H1 (cell line): Measurements from ENCODE around the gene PPARA. TPM values are rescaled to one million over a fixed set of nuclear protein-coding genes. Genes with fewer than 3 reads are reported as not detected.

Experiments
- CTCF ChIA-PET: fragments of 300-600 bp; sonication (Branson Sonifier 250); formaldehyde crosslinking; loops from one replicate; lab custom pipeline; 2021; ENCODE audit not compliant: partially characterized antibody; lab: Charles Lee
- POLR2A ChIA-PET: fragments of 300-600 bp; sonication (Branson Sonifier 250); formaldehyde crosslinking; loops from one replicate; lab custom pipeline; 2021; ENCODE audit warnings: inconsistent platforms; ENCODE audit not compliant: partially characterized antibody; lab: Charles Lee
- DNase-seq, 2 experiments: peaks; one replicate each; pipeline versions ENCODE4 v3.0.0 to v3.0.0-alpha.2; 2010 to 2022; ENCODE audit warnings: low spot score in 2 of 2, low read depth in 1 of 2, mixed read lengths in 1 of 2
- FAIRE-seq: peaks from 2 replicates; lab custom pipeline; 2011; peaks lifted over from hg19 to GRCh38; lab: Jason Lieb, UNC
- H2AFZ ChIP-seq: 2 replicates; pipeline ENCODE4 v1.8.1; 2012; ENCODE audit warnings: low read length, inconsistent platforms
- H2AK5ac ChIP-seq: 2 replicates; pipeline ENCODE4 v1.6.1; 2013; ENCODE audit warnings: low read depth, low read length
- H2BK120ac ChIP-seq: replicated peaks from 2 replicates; pipeline ENCODE3; 2013; ENCODE audit warnings: low read depth, low read length, inconsistent platforms
- H2BK12ac ChIP-seq: 2 replicates; pipeline ENCODE4 v1.6.1; 2013; ENCODE audit warnings: low read depth, low read length
- H2BK15ac ChIP-seq: 2 replicates; pipeline ENCODE4 v1.6.1; 2013; ENCODE audit warnings: low read length
- H2BK20ac ChIP-seq: 2 replicates; pipeline ENCODE4 v1.6.1; 2013; ENCODE audit warnings: low read length
- H2BK5ac ChIP-seq: 2 replicates; pipeline ENCODE4 v1.6.1; 2013; ENCODE audit warnings: low read depth, low read length
- H3K14ac ChIP-seq: 2 replicates; pipeline ENCODE4 v1.6.1; 2013; ENCODE audit warnings: inconsistent platforms; ENCODE audit not compliant: insufficient read length
- H3K18ac ChIP-seq: 2 replicates; pipeline ENCODE4 v1.6.1; 2013; ENCODE audit warnings: low read length; ENCODE audit errors: extremely low read depth
- H3K23ac ChIP-seq: 2 replicates; pipeline ENCODE4 v1.6.1; 2013; ENCODE audit warnings: inconsistent platforms; ENCODE audit not compliant: insufficient read length
- H3K23me2 ChIP-seq: 2 replicates; pipeline ENCODE4 v1.6.1; 2013; ENCODE audit warnings: low read depth, low read length
- H3K27ac ChIP-seq: 2 replicates; pipeline ENCODE4 v1.6.1; 2011; ENCODE audit warnings: low read depth, low read length, inconsistent platforms
- H3K27me3 ChIP-seq, 4 experiments: replicated peaks in 1 of 4; 1 replicate in 1 of 4; 2 replicates in 3 of 4; pipeline versions ENCODE4 v1.6.1 to v1.8.1; 2011 to 2013; ENCODE audit warnings: low read length in 3 of 4, mild to moderate bottlenecking in 3 of 4, inconsistent platforms in 2 of 4, mixed read lengths in 2 of 4, moderate library complexity in 1 of 4; ENCODE audit not compliant: control insufficient read depth in 3 of 4, insufficient read depth in 3 of 4; ENCODE audit errors: extremely low read depth in 1 of 4
- H3K36me3 ChIP-seq, 4 experiments: 2 replicates each; pipeline versions ENCODE4 v1.6.1 to v1.8.1; 2011 to 2013; ENCODE audit warnings: mild to moderate bottlenecking in 4 of 4, low read length in 3 of 4, moderate library complexity in 2 of 4, control low read depth in 1 of 4, inconsistent platforms in 1 of 4; ENCODE audit not compliant: insufficient read depth in 4 of 4, control insufficient read depth in 2 of 4
- H3K4ac ChIP-seq: replicated peaks from 2 replicates; pipeline ENCODE3; 2013; ENCODE audit warnings: low read length, low read depth, mixed read lengths, inconsistent platforms; ENCODE audit not compliant: insufficient read length
- H3K4me1 ChIP-seq, 4 experiments: replicated peaks in 1 of 4; 1 replicate in 1 of 4; 2 replicates in 3 of 4; pipeline versions ENCODE4 v1.6.1 to v1.8.1; 2011 to 2013; ENCODE audit warnings: low read length in 3 of 4, inconsistent platforms in 2 of 4, mixed read lengths in 1 of 4; ENCODE audit not compliant: insufficient read depth in 4 of 4, control insufficient read depth in 3 of 4
- H3K4me2 ChIP-seq, 2 experiments: 2 replicates each; pipeline versions ENCODE4 v1.6.1 to v1.8.1; 2011 to 2013; ENCODE audit warnings: low read depth in 2 of 2, low read length in 2 of 2, control low read depth in 1 of 2, inconsistent platforms in 1 of 2, mild to moderate bottlenecking in 1 of 2; ENCODE audit not compliant: insufficient read depth in 1 of 2
- H3K4me3 ChIP-seq, 4 experiments: fragments of 200-600, 300-600 bp in 1 of 4; sonication (generic), shearing (Covaris generic), sonication (Bioruptor Twin) in 1 of 4; 2 replicates each; pipeline versions ENCODE4 v1.5.1 to v1.8.1; 2011 to 2016; ENCODE audit warnings: low read length in 4 of 4, low read depth in 3 of 4, control low read depth in 2 of 4, inconsistent platforms in 2 of 4, mild to moderate bottlenecking in 2 of 4, mixed read lengths in 1 of 4, moderate library complexity in 1 of 4; ENCODE audit not compliant: insufficient read depth in 2 of 4; ENCODE audit errors: extremely low read depth in 1 of 4
- H3K56ac ChIP-seq: replicated peaks from 2 replicates; pipeline ENCODE3; 2013; ENCODE audit warnings: low read depth, mild to moderate bottlenecking, mixed read lengths, low read length, inconsistent platforms; ENCODE audit not compliant: insufficient read length
- H3K79me1 ChIP-seq: 2 replicates; pipeline ENCODE4 v1.6.1; 2013; ENCODE audit warnings: low read depth, low read length, control low read depth
- H3K79me2 ChIP-seq, 2 experiments: 2 replicates each; pipeline versions ENCODE4 v1.6.1 to v1.8.1; 2012 to 2013; ENCODE audit warnings: low read length in 2 of 2, mild to moderate bottlenecking in 2 of 2, inconsistent platforms in 1 of 2; ENCODE audit not compliant: insufficient read depth in 2 of 2, control insufficient read depth in 1 of 2
- H3K9ac ChIP-seq, 4 experiments: replicated peaks in 1 of 4; 1 replicate in 1 of 4; 2 replicates in 3 of 4; pipeline versions ENCODE4 v1.6.1 to v1.8.1; 2011 to 2013; ENCODE audit warnings: low read depth in 3 of 4, low read length in 3 of 4, control low read depth in 2 of 4, mild to moderate bottlenecking in 2 of 4, moderate library complexity in 2 of 4, inconsistent platforms in 1 of 4; ENCODE audit errors: extremely low read depth in 1 of 4
- H3K9me3 ChIP-seq, 2 experiments: 2 replicates each; pipeline versions ENCODE4 v1.6.1 to v1.8.1; 2012 to 2013; ENCODE audit warnings: mild to moderate bottlenecking in 2 of 2, moderate library complexity in 2 of 2, control low read depth in 1 of 2, inconsistent platforms in 1 of 2, low read depth in 1 of 2, low read length in 1 of 2, mixed read lengths in 1 of 2; ENCODE audit not compliant: insufficient read depth in 2 of 2
- H4K20me1 ChIP-seq, 2 experiments: replicated peaks in 1 of 2; 2 replicates each; pipeline versions ENCODE3 to v1.8.1; 2011 to 2013; ENCODE audit warnings: inconsistent platforms in 2 of 2, low read length in 2 of 2, mild to moderate bottlenecking in 1 of 2; ENCODE audit not compliant: insufficient read depth in 2 of 2, control insufficient read depth in 1 of 2
- H4K5ac ChIP-seq: 2 replicates; pipeline ENCODE4 v1.6.1; 2013; ENCODE audit warnings: low read length, low read depth, mixed read lengths, inconsistent platforms; ENCODE audit not compliant: insufficient read length
- H4K8ac ChIP-seq: 2 replicates; pipeline ENCODE4 v1.8.0; 2013; ENCODE audit warnings: mild to moderate bottlenecking, moderate library complexity, low read length, inconsistent platforms; ENCODE audit not compliant: insufficient read depth; ENCODE audit errors: extremely low read depth
- H4K91ac ChIP-seq: replicated peaks from 2 replicates; pipeline ENCODE3; 2013; ENCODE audit warnings: low read length, mixed read lengths, inconsistent platforms; ENCODE audit not compliant: insufficient read length
- SRF ChIP-seq: IDR thresholded peaks from 2 replicates; pipeline ENCODE4 v1.6.1; 2011; ENCODE audit warnings: mild to moderate bottlenecking, low read depth, low read length, moderate library complexity
- WGBS, 2 experiments: shearing (Covaris generic) in 1 of 2; methylation state at CpG; one replicate each; pipeline versions ENCODE4 v1.1.6 to v1.1.7; 2013 to 2015; ENCODE audit warnings: low lambda C conversion rate in 2 of 2, mixed read lengths in 2 of 2, inconsistent platforms in 1 of 2, low coverage in 1 of 2, missing lambda C conversion rate in 1 of 2; ENCODE audit not compliant: insufficient replicate concordance in 2 of 2, insufficient coverage in 1 of 2, insufficient read length in 1 of 2; ENCODE audit errors: extremely low coverage in 1 of 2, missing lambda C conversion rate in 1 of 2; 5-methylcytosine and 5-hydroxymethylcytosine counted together
- polyA plus RNA-seq, 7 experiments: library from polyadenylated mRNA; depleted of rRNA in 3 of 7; stranded (reverse) in 5 of 7; unstranded in 2 of 7; fragments of >200 nt in 5 of 7; fragments of 200-250 nt in 2 of 7; gene quantifications; 1 replicate in 5 of 7; 2 replicates in 1 of 7; 4 replicates in 1 of 7; pipeline versions ENCODE4 v1.2.1 to v1.2.3, GENCODE V29; 2011 to 2013; ENCODE audit warnings: missing spikeins in 2 of 7, mixed read lengths in 2 of 7
- total RNA-seq: library from RNA; stranded (reverse); fragmentation: NEBNext Ultra II Directional; extraction: Animal tissue kit (Norgen Biotek cat#: 25700); gene quantifications from 2 replicates; pipeline ENCODE4 v1.2.1, GENCODE V29; 2021

Gene PPARA
- total and polyA plus RNA-seq, 2 of the 8 experiments (the other 6 are each of a cell fraction or from before 2014, with no cell fraction given) = 3.1 to 8.2 TPM

DNA sequence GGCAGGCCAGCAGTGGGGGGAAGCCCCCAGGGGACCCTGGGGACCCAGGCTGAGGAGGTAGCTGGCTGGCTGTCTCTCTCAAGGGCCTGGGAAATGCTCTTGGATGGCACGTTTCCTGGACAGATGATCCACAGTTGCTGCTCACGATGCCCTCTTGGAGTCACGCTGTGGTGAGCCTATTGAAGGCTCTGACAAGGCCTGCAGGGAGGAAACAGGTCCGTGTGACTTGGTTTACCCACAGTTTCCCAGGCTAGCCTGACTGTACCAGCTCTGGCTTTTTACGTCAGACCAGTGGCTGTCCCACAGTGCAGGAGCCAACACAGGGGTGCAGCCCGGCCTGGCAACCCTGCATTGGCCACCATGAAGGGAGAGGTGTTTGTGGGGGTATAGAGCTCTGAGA is 29.2 kb upstream of the PPARA start:
- Histone ChIP-seq H3K27ac (no peak overlapping the region), H2BK15ac (no peak overlapping the region), H3K27me3 (peaks cover 0 to 6% (median 0%) of the 10 kb centered on the region in 4 experiments; a peak in 3 of 7 replicates), H2BK5ac (no peak overlapping the region), H2BK20ac (no peak overlapping the region), H4K5ac (no peak overlapping the region), H3K4me3 (no peak overlapping the region), H3K4me1 (peaks cover 0 to 3% (median under 1%) of the 10 kb centered on the region in 4 experiments; a peak in 3 of 7 replicates), H2BK12ac (no peak overlapping the region), H4K20me1 (no peaks in the 10 kb centered on the region), H2AK5ac (no peak overlapping the region), H3K18ac (no peak overlapping the region), H3K4me2 (no peak overlapping the region), H3K9me3 (no peaks in the 10 kb centered on the region), H3K23me2 (no peaks in the 10 kb centered on the region), H4K91ac (peak overlapping the region; percentile 54), H3K79me2 (no peaks in the 10 kb centered on the region), H3K56ac (no peak overlapping the region), H3K4ac (no peak overlapping the region), H3K14ac (no peak overlapping the region), H3K23ac (no peak overlapping the region), H2AFZ (no peak overlapping the region), H2BK120ac (no peak overlapping the region), H3K79me1 (no peaks in the 10 kb centered on the region), H4K8ac (no peak overlapping the region), H3K36me3 (no peaks in the 10 kb centered on the region), H3K9ac (no peak overlapping the region)
- FAIRE-seq = no peak
- CTCF ChIA-PET = interaction anchor here (0.7 to 4.6 kb wide), 20 partner anchors 9 to 212 kb away, joined by 3 to 44 read pairs (median 5); no protein-coding TSS in a partner anchor
- 87% methylated on average over 6 of the region's 6 CpGs; no CpG with 5 or more reads in 1 of the 2 experiments for WGBS, 2 experiments
- no peak for TF ChIP-seq SRF
- POLR2A ChIA-PET = no interaction called here
- no peak for DNase-seq
